Spleen (tissue), 11 donors: Measurements from ENCODE around the gene EMILIN1. TPM values are rescaled to one million over a fixed set of nuclear protein-coding genes. Genes with fewer than 3 reads are reported as not detected.
A peak's percentile ranks its signal among the peaks of the same experiment; 100 is the strongest.
"Not testable (repeated sequence)": the region's sequence is repeated elsewhere in the genome, so short reads cannot be mapped to it uniquely, and the experiment has no call there.

Source experiments
- DNase-seq: peaks from one replicate; pipeline ENCODE4 v3.0.0-alpha.2; 2020
- H3K27ac ChIP-seq, 8 donors: fragments of 200-600 bp; sonication (generic) in 7 of 8; 1 replicate in 4 of 8; 2 replicates in 4 of 8; pipeline versions ENCODE4 v1.5.0 to v1.8.0; 2016 to 2021; ENCODE audit warnings: inconsistent platforms in 4 of 8, mild to moderate bottlenecking in 4 of 8, moderate library complexity in 1 of 8
- H3K27me3 ChIP-seq, 7 donors: fragments of 200-600 bp; sonication (generic) in 6 of 7; replicated peaks in 1 of 7; 1 replicate in 4 of 7; 2 replicates in 3 of 7; pipeline versions ENCODE4 v1.5.0 to v1.8.0; 2016 to 2021; ENCODE audit warnings: inconsistent platforms in 3 of 7, mild to moderate bottlenecking in 1 of 7
- H3K36me3 ChIP-seq, 6 donors: fragments of 200-600 bp; sonication (generic) in 5 of 6; 1 replicate in 4 of 6; 2 replicates in 2 of 6; pipeline versions ENCODE4 v1.5.0 to v1.8.0; 2016 to 2021; ENCODE audit warnings: inconsistent platforms in 2 of 6
- H3K4me1 ChIP-seq, 6 donors: fragments of 200-600 bp; sonication (generic) in 5 of 6; 1 replicate in 3 of 6; 2 replicates in 3 of 6; pipeline versions ENCODE4 v1.5.0 to v1.8.0; 2016 to 2021; ENCODE audit warnings: inconsistent platforms in 3 of 6
- H3K4me3 ChIP-seq, 8 donors: fragments of 200-600 bp; sonication (generic) in 7 of 8; 1 replicate in 4 of 8; 2 replicates in 4 of 8; pipeline versions ENCODE4 v1.5.0 to v1.8.0; 2016 to 2021; ENCODE audit warnings: inconsistent platforms in 4 of 8, mild to moderate bottlenecking in 4 of 8, moderate library complexity in 2 of 8
- H3K9me3 ChIP-seq, 8 donors: fragments of 200-600 bp; sonication (generic) in 7 of 8; 1 replicate in 4 of 8; 2 replicates in 4 of 8; pipeline versions ENCODE4 v1.5.0 to v1.8.0; 2016 to 2021; ENCODE audit warnings: inconsistent platforms in 4 of 8
- POLR2A ChIP-seq, 3 donors: fragments of 450-650 bp; IDR thresholded peaks; one replicate each; pipeline ENCODE4 v1.5.1; 2017; ENCODE audit warnings: antibody characterized with exemption in 3 of 3, mild to moderate bottlenecking in 1 of 3
- POLR2AphosphoS5 ChIP-seq, 3 donors: sonication (generic); formaldehyde crosslinking; IDR thresholded peaks; one replicate each; pipeline ENCODE4 v1.5.1; 2017; ENCODE audit warnings: antibody characterized with exemption in 3 of 3
- WGBS, 5 donors: extraction: QIAGEN DNeasy Blood & Tissue Kit in 3 of 5; methylation state at CpG; one replicate each; pipeline versions ENCODE4 v1.1.5 to v1.1.7; 2013 to 2018; 5-methylcytosine and 5-hydroxymethylcytosine counted together
- intact Hi-C: fragments of 100-400 bp; cut with DNase I; formaldehyde crosslinking; loops from one replicate; pipeline ENCODE4 v1.15.0; 2023; ENCODE audit warnings: low total_unique reads
- polyA plus RNA-seq, 3 donors: library from polyadenylated mRNA; stranded (reverse); fragments of 200-250 nt; gene quantifications; one replicate each; pipeline ENCODE4 v1.2.1, GENCODE V29; 2013
- total RNA-seq, 7 donors: library from RNA; depleted of rRNA in 3 of 7; stranded (reverse); fragments of >200 nt in 3 of 7; fragmentation: NEBNext Ultra II Directional in 4 of 7; extraction: Animal tissue kit (Norgen Biotek cat#: 25700) in 4 of 7; gene quantifications; one replicate each; pipeline versions ENCODE4 v1.1.0 to v1.2.1, GENCODE V29; 2016 to 2021
- TF ChIP-seq, protein P1 (sequence below), 11 experiments: fragments of 200-600 bp in 7 of 11; fragments of 450-650 bp in 4 of 11; sonication (generic) in 4 of 11; IDR thresholded peaks in 8 of 11; conservative IDR thresholded peaks in 3 of 11; 1 replicate in 7 of 11; 2 replicates in 4 of 11; pipeline versions ENCODE4 v1.4.0 to v1.8.0; 2016 to 2021; ENCODE audit warnings: antibody characterized with exemption in 11 of 11, inconsistent platforms in 4 of 11, mild to moderate bottlenecking in 1 of 11
- donor health status: healthy with polysubstance abuse.
- donor health status: DM: no; HTN: no; CAD: no; lungs with moderate emphysema.
- donor health status: DM: no; HTN: no; CAD: no.
- donor health status: Bipolar disorder and iron deficiency.
- donor health status: healthy.
- donor health status: DM: no; HTN: no; CAD: no.
- donor health status: DM: yes; HTN: yes; CAD: no.

EMILIN1 gene
- total and polyA plus RNA-seq, 10 donors = 18.3 to 152 (median 105) TPM

DNA sequence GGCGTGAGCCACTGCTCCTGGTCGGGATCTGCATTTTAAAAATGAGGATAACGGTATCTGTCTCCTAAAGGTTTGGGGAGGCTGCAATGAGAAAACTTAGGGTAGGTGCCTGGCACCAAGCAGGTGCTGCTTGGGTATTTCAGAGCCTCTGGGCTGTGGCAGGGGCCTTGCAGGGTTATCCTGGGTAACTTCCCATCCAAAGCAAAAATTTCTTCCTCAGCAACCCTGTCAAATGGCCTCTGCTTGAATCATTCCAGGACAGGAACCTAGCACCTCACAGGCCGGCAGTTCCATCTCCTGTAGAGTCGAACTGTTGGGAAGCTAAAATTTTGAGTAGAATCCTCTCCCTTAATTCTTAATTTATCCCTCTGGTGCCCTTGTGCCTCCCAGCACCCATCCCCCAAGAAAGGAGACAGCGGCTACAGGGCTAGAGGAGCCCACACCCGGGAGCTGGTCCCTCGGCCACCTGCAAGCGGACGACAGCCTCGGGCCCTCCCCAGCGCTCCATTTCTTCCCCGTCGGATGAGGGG is 39.6 kb downstream of the EMILIN1 start:
- H3K27ac ChIP-seq = no peak overlapping the region
- intact Hi-C loops = no loop called here
- 29 to 33% (median 30%) methylated on average over 14 of the region's 14 CpGs for WGBS, 5 donors
- H3K36me3 ChIP-seq = no peaks in the 10 kb centered on the region
- H3K4me3 ChIP-seq = peak overlapping the region in 6 of 8 donors; percentile 32 to 74 (median 38)
- no peak for TF ChIP-seq POLR2A (IDR thresholded peaks at IDR 0.05)
- TF ChIP-seq, protein P1, sequence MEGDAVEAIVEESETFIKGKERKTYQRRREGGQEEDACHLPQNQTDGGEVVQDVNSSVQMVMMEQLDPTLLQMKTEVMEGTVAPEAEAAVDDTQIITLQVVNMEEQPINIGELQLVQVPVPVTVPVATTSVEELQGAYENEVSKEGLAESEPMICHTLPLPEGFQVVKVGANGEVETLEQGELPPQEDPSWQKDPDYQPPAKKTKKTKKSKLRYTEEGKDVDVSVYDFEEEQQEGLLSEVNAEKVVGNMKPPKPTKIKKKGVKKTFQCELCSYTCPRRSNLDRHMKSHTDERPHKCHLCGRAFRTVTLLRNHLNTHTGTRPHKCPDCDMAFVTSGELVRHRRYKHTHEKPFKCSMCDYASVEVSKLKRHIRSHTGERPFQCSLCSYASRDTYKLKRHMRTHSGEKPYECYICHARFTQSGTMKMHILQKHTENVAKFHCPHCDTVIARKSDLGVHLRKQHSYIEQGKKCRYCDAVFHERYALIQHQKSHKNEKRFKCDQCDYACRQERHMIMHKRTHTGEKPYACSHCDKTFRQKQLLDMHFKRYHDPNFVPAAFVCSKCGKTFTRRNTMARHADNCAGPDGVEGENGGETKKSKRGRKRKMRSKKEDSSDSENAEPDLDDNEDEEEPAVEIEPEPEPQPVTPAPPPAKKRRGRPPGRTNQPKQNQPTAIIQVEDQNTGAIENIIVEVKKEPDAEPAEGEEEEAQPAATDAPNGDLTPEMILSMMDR (IDR thresholded peaks at IDR 0.05 in 8 of 11, conservative IDR thresholded peaks at IDR 0.05 in 3 of 11) = no peak
- TF ChIP-seq POLR2AphosphoS5 (IDR thresholded peaks at IDR 0.05) = no peak
- H3K27me3 ChIP-seq = peaks cover 0 to 47% (median 22%) of the 10 kb centered on the region in 7 donors
- no peaks in the 10 kb centered on the region for H3K9me3 ChIP-seq
- DNase-seq = no peak
- peaks cover 0 to 25% (median 18%) of the 10 kb centered on the region in 6 donors for H3K4me1 ChIP-seq

DNA sequence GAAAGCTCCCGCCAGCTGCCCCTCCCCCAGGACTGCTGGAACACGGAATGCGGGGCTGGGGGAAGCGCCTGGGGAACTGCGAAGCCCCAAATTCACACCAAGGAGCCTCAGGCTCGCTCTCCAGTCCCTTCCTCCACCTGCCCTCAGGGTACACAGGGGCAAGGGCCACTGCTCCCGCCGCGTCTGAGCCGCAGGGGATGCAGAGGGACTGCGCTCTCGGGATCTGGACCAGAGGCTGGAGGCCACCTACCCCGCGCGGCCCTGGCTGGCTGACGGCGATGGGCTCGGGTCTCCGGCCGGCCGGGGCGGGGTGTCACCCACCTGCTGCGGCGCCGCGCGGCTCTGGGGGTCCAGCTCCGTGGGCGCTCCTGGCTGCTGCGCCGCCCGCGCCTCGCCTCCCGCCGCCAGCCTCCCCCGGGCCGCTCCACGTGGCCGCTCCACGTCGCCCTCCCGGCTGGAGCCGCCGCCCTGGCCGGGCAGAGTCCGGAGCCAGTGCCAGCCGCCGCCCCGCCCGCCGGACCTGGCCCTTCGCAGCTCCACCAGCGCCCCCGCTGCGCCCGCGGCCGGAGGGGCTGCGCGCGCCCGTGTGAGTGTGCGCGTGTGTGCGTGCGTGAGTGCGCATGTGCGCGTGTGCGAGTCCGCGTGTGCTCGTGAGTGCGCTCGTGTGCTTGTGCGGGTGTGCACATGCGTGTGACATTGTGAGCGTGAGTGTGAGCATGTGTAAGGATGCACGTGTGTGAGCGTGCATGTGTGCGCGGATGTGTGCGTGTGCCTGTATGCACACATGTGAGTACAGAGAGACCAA is 40.3 kb downstream of the EMILIN1 start, which contains the start of gene CGREF1:
TSS of gene CGREF1 (minus strand) at position 604 of the 805 bp plus-strand sequence. CDS start 14,762 bp downstream, outside the sequence.
- Histone ChIP-seq H3K4me1 (peaks cover 0 to 29% (median 21%) of the 10 kb centered on the region in 6 donors), H3K4me3 (peak within 1 kb of the TSS; percentile 25 to 74 (median 34)), H3K9me3 (no peaks in the 10 kb centered on the region), H3K27ac (no peak within 1 kb of the TSS), H3K27me3 (peaks cover 0 to 47% (median 22%) of the 10 kb centered on the region in 7 donors), H3K36me3 (no peaks in the 10 kb centered on the region)
- no peak for TF ChIP-seq POLR2AphosphoS5 (IDR thresholded peaks at IDR 0.05)
- TF ChIP-seq, protein P1 (IDR thresholded peaks at IDR 0.05 in 8 of 11, conservative IDR thresholded peaks at IDR 0.05 in 3 of 11) = no peak
- TF ChIP-seq POLR2A (IDR thresholded peaks at IDR 0.05) = no peak
- intact Hi-C loops = no loop called here
- 4 to 18% (median 5%) methylated on average over 12 to 84 of the region's 84 CpGs for WGBS, 5 donors
- peak; percentile 67 for DNase-seq

DNA sequence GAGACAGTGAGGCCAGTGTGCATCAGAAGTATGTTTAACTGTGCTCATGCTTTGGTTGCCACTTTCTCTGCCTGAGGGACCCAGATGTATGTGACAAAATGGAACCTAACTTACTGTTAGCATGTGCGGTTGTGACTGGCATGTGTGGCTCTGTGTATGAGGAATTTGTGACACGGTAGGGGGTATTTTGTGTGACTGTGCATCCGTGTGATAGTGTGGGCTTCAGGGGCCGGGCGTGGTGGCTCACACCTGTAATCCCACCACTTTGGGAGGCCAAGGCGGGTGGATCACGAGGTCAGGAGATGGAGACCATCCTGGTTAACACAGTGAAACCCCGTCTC is 40.9 kb downstream of the EMILIN1 start:
- H3K9me3 ChIP-seq, intact Hi-C loops, H3K36me3 ChIP-seq, DNase-seq, H3K27ac ChIP-seq: not testable (repeated sequence)
- peaks cover 0 to 47% (median 22%) of the 10 kb centered on the region in 7 donors for H3K27me3 ChIP-seq
- peak overlapping the region in 5 of 8 donors; percentile 33 to 74 (median 39) for H3K4me3 ChIP-seq
- 81 to 90% (median 82%) methylated on average over 7 to 8 of the region's 8 CpGs for WGBS, 5 donors
- H3K4me1 ChIP-seq = peaks cover 0 to 35% (median 23%) of the 10 kb centered on the region in 6 donors

DNA sequence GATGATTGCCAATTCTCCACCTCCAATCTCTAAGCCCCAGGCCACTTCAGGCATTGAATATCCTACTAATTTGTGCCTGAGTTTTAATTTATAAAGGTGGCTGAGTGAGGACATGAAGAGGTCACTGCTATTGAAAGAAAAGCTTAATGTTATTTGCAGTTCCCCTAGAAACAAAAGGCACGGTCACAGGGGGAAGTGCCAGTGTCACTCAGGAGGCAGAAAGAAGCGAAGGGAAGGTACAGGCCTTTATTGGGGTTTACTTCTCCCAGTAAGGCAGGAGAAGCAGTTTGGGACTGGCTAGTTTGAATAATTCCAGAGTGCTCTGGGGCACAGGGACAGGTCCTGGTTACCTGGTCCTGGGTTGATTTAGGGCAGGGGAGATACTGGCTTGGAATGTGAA is 43.5 kb downstream of the EMILIN1 start:
- H3K9me3 ChIP-seq = no peaks in the 10 kb centered on the region
- DNase-seq = peak; percentile 14
- intact Hi-C loops = no loop called here
- WGBS, 5 donors = 55 to 74% (median 61%) methylated on average over 2 of the region's 2 CpGs
- peaks cover 0 to 35% (median 23%) of the 10 kb centered on the region in 6 donors for H3K4me1 ChIP-seq
- TF ChIP-seq POLR2A (IDR thresholded peaks at IDR 0.05) (no peak), POLR2AphosphoS5 (IDR thresholded peaks at IDR 0.05) (no peak)
- TF ChIP-seq, protein P1 (IDR thresholded peaks at IDR 0.05 in 8 of 11, conservative IDR thresholded peaks at IDR 0.05 in 3 of 11) = no peak
- H3K27me3 ChIP-seq = peaks cover 0 to 39% (median 22%) of the 10 kb centered on the region in 7 donors
- H3K36me3 ChIP-seq = no peaks in the 10 kb centered on the region
- no peak overlapping the region for H3K4me3 ChIP-seq
- no peak overlapping the region for H3K27ac ChIP-seq
